Stimulated activated CD8-positive, alpha-beta memory T cell treated with anti-CD3 and anti-CD28 coated beads, Interleukin-4, amount 100 ng/mL, for 48 hours (primary cell): Measurements from ENCODE around the gene EDDM3A.

Experiments
- DNase-seq: peaks from one replicate; pipeline ENCODE4 v3.0.0-alpha.2; 2020

Gene EDDM3A

DNA sequence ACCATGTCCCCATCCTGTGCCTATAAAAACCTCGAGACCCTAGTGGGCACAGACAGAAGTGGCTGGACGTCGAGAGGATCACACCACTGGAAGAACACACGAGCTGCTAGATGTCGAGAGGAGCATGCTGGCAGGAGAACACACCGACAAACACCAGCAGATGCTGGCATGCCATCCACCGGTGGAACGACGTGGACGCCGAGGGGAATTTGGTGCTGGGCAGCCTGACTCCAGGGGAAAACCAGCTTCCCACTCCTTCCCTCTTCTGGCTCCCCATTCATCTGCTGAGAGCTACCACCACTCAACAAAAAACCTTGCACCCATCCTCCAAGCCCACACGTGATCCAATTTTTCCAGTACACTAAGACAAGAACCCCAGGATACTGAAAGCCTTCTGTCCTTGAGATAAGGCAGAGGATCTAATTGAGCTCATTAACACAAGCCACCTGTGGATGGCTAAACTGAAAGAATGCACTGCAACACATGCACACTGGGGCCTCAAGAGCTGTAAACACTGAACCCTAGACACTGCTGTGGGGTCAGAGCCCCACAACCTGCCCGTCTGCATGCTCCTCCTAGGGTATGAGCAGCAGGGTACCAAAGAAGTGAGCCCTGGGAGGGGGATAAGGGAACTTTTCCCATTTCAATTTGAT lies 44.9 kb downstream of the EDDM3A start:
- no peak for DNase-seq

GRCh38 chr14:20791187-20791586 lies 45.5 kb downstream of the EDDM3A start:
- DNase-seq: no peak

- no peak for DNase-seq
Observed at GRCh38 chr14:20791597-20791996, 45.9 kb downstream of the EDDM3A start.

- DNase-seq: no peak
Observed at GRCh38 chr14:20792556-20792955, 46.9 kb downstream of the EDDM3A start.

- no peak for DNase-seq
Observed at GRCh38 chr14:20794644-20795369, 49.1 kb downstream of the EDDM3A start.

DNA sequence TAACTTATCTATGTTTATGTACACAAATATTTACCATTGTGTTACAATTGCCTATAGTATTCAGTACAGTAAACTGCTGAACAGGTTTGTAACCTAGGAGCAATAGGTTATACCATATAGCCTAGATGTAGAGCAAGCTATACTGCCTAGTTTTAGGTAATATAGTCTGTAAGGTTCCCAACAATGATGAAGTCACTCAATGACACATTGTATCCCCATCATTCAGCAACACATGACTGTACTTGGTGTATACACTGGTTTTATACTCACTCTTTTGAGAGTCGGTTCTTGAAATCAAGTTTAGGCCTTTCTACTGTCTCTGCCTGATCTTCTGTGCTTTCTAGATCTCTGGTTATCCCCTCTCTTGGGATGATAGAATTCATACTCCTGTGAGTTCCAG lies 51.5 kb downstream of the EDDM3A start:
- no peak for DNase-seq
